GM03348 (cell line): Measurements from ENCODE around the gene ZMYM2.

ENCODE experiments used
- DNase-seq: peaks from one replicate; pipeline ENCODE4 v3.0.0; 2012; ENCODE audit warnings: low spot score

The ZMYM2 gene

GRCh38 chr13:20105161-20105689 lies 146.7 kb downstream of the ZMYM2 start:
- DNase-seq, result no peak

GRCh38 chr13:20106742-20107141 lies 148.2 kb downstream of the ZMYM2 start:
- DNase-seq, result no peak

DNA sequence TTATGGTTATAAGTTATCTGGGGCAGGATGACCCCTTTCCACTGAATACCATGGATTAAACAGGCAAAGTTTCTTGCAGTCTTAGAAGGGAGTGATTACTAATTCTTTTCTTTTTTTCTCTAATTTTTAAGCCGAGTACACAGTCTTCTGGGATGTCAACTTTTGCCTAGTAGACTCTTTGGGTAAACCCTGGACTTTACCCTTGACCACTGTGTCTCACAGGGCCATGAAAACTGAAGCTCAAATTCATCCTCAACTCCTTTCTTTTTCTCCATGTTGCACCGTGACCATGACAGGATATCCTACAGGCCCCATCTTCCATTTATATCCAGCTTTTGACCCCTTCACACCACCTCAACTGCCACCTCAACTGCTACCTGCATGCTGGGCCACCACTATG lies 150.5 kb downstream of the ZMYM2 start:
- DNase-seq, result no peak

GRCh38 chr13:20114066-20114610 lies 155.6 kb downstream of the ZMYM2 start:
- DNase-seq, result no peak

- DNase-seq, result no peak
Measured at GRCh38 chr13:20116213-20116612, 157.7 kb downstream of the ZMYM2 start.

- peak; percentile 81 for DNase-seq
Measured at GRCh38 chr13:20118268-20119140, 160.0 kb downstream of the ZMYM2 start.

GRCh38 chr13:20119960-20120359 lies 161.4 kb downstream of the ZMYM2 start:
- DNase-seq, result no peak

- DNase-seq, result no peak
Measured at GRCh38 chr13:20121159-20121525, 162.6 kb downstream of the ZMYM2 start.

GRCh38 chr13:20124303-20124702 lies 165.8 kb downstream of the ZMYM2 start:
- no peak for DNase-seq

DNA sequence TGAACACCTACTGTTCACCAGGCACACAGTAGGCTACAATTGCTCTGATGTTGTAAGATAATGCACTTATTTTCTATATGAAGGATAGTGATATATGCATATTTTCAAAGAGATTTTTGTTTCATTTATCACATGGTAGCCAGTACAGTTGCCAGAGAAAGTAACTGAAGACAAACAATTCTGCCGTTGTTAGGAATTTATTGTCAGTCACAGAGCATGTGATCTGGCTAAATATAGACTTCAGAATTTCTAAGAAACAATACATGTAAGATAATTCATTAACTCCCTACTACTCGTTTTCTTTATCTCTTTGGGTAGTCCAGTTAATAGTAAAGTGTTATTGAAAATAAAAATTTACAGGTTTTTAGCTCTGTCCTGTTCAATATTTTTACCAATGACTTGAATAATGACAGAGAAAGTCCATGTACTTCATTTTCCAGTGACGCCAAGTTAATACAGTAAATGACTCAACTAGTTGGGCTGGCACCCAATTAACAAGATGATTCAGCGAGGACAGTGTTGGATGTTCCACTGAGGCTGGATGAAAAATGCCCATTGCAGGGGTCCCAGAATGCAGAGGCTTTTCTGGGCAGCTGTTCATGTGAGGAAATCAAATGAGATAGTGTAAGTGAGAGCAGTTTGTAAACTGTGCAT lies 166.7 kb downstream of the ZMYM2 start:
- DNase-seq, result peak; percentile 62

DNA sequence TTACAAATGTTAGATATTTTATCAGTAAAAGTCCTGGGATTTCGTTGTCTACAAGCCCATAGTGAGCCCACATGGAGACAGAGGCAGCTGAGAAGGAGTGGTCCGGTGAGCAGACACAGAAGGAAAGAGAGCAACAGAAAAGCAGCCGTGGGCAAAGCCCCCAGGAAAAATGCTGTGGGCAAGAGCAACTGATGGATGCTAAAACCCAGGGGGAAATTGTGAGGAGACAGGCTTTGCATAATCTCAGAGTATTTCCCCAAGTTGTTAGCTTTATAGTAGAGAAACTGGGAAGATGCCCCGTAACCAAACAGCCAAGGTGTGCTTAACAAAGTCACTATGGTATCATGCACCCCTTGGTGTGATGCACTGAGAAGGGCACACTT lies 167.2 kb downstream of the ZMYM2 start:
- no peak for DNase-seq

DNA sequence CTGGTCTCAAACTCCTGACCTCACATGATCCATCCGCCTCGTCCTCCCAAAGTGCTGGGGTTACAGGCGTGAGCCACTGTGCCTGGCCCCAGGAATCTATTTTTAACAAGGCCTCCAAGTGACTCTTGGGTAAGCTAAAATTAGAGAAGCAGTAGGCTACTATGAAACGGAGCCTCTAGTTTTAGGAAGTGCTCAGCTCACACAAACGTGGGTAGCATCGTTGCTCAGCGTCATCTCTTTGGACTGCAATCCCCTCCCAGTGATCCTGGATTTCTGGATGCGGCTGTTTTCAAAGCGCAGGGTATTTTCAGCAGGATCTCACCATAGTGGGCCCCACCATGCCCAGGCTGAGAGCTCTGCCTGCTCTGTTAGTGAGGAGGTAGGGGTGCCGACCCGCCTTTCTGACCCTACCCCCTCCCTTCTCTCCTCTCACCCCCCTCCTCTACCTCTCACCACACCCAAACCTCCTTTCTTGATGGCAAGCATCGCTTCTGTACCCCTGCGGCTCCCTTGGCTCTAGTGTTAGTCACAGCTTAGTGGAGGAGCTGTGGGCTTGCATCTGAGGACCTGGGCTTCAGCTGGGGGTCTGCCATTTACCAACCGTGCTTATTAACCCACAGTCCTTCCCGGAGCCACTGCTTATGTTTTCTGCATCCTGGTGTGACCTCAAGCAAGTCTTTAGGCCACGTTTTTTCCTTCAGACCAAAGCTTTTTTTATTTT lies 168.2 kb downstream of the ZMYM2 start:
- no peak for DNase-seq

- no peak for DNase-seq
Measured at GRCh38 chr13:20127262-20127561, 168.7 kb downstream of the ZMYM2 start.

GRCh38 chr13:20127562-20128458 lies 169.3 kb downstream of the ZMYM2 start:
- peak; percentile 74 for DNase-seq

- no peak for DNase-seq
Measured at GRCh38 chr13:20128459-20128931, 170.0 kb downstream of the ZMYM2 start.

DNA sequence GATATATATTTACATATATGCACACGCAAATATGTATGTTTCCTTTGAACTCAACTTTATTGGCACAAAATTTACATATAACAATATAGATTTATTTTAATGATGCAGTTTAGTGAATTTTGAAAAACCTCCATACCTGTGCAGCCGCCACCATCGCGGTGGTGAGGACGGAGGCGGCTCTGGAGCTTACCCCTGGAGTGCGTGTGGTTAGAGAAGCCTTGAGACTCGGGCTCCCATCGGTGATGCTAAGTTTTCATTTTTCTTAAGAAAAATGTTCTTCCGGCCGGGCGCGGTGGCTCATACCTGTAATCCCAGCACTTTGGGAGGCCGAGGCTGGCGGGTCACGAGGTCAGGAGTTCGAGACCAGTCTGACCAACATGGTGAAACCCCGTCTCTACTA lies 170.5 kb downstream of the ZMYM2 start:
- DNase-seq, result no peak

GRCh38 chr13:20130012-20130411 lies 171.5 kb downstream of the ZMYM2 start:
- no peak for DNase-seq

GRCh38 chr13:20130652-20131051 lies 172.1 kb downstream of the ZMYM2 start:
- no peak for DNase-seq

DNA sequence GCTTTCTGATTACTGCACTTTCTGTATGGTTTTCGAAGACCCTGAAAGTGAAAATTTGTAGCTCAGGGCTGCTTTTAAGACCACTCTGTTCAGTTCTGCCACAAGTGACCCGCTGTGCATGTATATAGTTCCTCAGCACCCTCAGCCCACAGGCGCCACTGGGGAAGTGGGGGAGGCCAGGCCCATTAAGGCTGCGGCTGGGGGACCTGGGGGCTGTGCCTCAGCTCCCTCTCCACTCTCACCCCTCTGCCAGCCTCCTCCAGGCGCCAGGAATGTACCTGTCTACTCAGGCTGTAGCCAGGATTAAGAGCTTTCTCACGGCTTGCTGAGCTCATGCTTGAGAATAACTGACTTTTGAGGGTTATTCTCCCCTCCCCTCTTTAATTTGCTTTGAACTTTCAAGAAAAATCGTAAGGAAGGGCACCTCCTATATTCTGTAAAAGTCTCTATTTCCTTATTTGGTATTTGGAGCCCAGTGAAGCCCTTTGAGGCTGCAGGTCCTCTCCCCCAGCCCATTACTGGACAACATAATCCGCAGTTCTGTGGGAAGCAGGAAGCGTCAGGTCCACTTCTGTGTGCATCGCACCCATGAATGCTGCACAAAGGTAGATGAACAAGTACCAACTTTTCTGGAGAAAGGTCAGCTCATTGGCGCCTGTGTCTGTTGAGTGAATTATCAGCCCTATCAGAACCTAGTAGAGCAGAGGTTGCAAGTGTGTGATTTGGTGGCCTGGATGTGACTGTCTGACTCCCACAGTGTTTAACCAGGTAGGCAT lies 172.7 kb downstream of the ZMYM2 start:
- DNase-seq, result no peak

DNA sequence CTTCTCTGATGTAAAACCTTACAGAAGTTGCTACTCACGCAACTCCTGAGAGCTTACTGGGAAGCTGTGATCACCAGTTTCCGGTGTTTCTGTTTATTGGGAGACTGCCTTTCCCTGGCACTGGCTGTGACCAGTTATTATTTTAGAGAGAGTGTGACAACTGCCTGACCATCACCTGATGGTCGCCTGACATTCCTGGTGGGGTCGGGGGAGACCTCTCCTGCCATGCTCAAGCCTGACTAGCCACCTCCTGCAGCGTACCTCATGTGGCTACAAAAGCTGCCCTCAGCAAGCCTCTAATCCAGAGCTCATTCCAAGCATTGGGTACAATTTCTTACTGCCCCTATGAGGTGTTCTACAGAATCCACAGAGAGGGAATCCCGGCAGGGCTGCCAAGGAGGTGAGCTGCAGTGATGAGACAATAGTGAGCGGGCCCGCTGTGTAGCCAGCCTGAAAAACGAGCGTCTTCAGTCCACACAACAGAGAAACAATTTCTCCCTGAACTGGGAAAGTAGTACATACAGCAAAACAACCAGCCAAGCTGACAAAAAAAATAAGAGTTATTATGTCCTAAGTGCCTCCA lies 173.6 kb downstream of the ZMYM2 start:
- no peak for DNase-seq
